Measurements from ENCODE around the gene PRIMPOL. TPM values are rescaled to one million over a fixed set of nuclear protein-coding genes. Genes with fewer than 3 reads are reported as not detected.
"Not testable (repeated sequence)": the region's sequence is repeated elsewhere in the genome, so short reads cannot be mapped to it uniquely, and the experiment has no call there.

The PRIMPOL gene
- total and polyA plus RNA-seq, 2 donors from 2014 or later: 10.9 to 13.1 TPM

DNA sequence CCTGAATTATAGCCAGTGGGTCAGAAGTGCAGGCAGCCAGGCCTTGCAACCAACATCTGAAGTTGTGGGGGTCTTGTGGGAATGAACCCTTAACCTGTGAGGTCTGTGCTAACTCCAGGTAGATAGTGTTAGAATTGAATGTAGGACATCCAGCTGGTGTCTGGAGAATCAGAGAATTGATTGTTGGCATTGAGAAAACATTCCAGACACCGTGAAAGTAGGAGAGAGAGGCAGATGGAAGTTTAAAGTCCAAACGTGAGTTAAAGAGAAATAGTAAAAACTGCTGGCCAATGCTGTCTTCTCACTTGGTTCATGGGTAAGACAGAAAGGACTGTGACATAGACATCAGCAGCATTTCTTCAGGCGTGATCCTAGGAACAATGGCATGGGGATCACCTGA is 28.0 kb upstream of the PRIMPOL start:
- DNase-seq (no peak), FAIRE-seq (no peak)
- Histone ChIP-seq H3K27ac (ENCODE audit: low read depth in 2 of 2, low read length in 2 of 2) (no peak overlapping the region), H3K36me3 (ENCODE audit: control insufficient read depth in 2 of 3, insufficient read depth in 3 of 3, low read length in 3 of 3) (no peaks in the 10 kb centered on the region), H3K9me3 (ENCODE audit: control insufficient read depth in 2 of 3, insufficient read depth in 1 of 3, low read length in 3 of 3) (no peaks in the 10 kb centered on the region), H3K27me3 (ENCODE audit: control insufficient read depth, insufficient read depth, low read length) (no peaks in the 10 kb centered on the region), H3K9ac (ENCODE audit: low read length in 3 of 3) (no peak overlapping the region), H3K4me1 (ENCODE audit: control insufficient read depth in 2 of 3, insufficient read depth in 2 of 3, low read depth in 1 of 3, low read length in 3 of 3) (no peaks in the 10 kb centered on the region), H3K4me3 (ENCODE audit: low read length in 3 of 3) (no peak overlapping the region)
- TF ChIP-seq, protein P1, sequence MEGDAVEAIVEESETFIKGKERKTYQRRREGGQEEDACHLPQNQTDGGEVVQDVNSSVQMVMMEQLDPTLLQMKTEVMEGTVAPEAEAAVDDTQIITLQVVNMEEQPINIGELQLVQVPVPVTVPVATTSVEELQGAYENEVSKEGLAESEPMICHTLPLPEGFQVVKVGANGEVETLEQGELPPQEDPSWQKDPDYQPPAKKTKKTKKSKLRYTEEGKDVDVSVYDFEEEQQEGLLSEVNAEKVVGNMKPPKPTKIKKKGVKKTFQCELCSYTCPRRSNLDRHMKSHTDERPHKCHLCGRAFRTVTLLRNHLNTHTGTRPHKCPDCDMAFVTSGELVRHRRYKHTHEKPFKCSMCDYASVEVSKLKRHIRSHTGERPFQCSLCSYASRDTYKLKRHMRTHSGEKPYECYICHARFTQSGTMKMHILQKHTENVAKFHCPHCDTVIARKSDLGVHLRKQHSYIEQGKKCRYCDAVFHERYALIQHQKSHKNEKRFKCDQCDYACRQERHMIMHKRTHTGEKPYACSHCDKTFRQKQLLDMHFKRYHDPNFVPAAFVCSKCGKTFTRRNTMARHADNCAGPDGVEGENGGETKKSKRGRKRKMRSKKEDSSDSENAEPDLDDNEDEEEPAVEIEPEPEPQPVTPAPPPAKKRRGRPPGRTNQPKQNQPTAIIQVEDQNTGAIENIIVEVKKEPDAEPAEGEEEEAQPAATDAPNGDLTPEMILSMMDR (IDR thresholded peaks at IDR 0.05; ENCODE audit: borderline replicate concordance, extremely low read depth, insufficient read depth): no peak
- intact Hi-C loops (cut with DNase I): no loop called here

DNA sequence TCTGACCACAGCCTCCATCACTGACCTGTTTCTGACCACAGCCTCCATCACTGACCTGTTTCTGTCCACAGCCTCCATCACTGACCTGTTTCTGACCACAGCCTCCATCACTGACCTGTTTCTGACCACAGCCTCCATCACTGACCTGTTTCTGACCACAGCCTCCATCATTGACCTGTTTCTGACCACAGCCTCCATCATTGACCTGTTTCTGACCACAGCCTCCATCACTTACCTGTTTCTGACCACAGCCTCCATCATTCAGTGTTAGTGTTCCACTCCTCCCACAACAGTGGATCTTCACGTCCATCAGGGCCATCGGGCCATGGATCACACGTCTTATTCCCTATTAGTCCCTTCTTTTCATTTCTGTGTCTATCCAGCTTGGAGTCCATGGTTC is 25.0 kb upstream of the PRIMPOL start:
- H3K27ac ChIP-seq (ENCODE audit: low read depth in 2 of 2, low read length in 2 of 2); H3K27me3 ChIP-seq (ENCODE audit: control insufficient read depth, insufficient read depth, low read length); intact Hi-C loops (cut with DNase I); H3K4me1 ChIP-seq (ENCODE audit: control insufficient read depth in 2 of 3, insufficient read depth in 2 of 3, low read depth in 1 of 3, low read length in 3 of 3); DNase-seq; FAIRE-seq; H3K4me3 ChIP-seq (ENCODE audit: low read length in 3 of 3); H3K9me3 ChIP-seq (ENCODE audit: control insufficient read depth in 2 of 3, insufficient read depth in 1 of 3, low read length in 3 of 3); H3K9ac ChIP-seq (ENCODE audit: low read length in 3 of 3): not testable (repeated sequence)
- peaks cover 2 to 15% (median 4%) of the 10 kb centered on the region in 3 donors for H3K36me3 ChIP-seq (ENCODE audit: control insufficient read depth in 2 of 3, insufficient read depth in 3 of 3, low read length in 3 of 3)

DNA sequence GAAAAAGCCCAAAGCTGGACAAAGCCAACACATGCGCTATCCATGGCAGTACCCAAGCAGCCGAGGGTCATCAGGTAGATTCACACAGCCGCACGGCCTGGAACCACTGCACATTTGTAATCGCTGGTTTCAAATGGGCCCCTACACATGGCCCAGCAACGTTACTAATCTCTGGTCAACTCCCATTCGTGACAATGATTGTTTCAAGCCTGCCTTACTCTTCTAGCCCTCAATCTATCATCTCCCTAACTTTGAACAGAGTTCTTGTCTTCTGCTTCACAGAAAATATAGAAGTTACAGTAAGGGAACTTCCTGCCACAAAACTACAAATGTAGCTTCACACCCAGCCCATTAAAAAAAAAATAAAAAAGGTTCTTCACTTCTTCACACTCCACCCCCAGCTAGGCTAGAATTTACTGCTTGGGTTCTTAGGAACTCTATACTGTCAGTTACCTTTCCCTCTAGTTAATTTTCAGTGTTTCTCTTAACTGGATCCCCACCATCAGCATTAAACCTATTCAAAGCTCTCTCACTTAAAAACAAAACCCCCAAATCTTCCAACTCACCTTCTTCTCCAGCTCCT is 24.5 kb upstream of the PRIMPOL start:
- H3K36me3 ChIP-seq (ENCODE audit: control insufficient read depth in 2 of 3, insufficient read depth in 3 of 3, low read length in 3 of 3): peaks cover 4 to 20% (median 7%) of the 10 kb centered on the region in 3 donors
- no peak overlapping the region for H3K9ac ChIP-seq (ENCODE audit: low read length in 3 of 3)
- no peak overlapping the region for H3K4me3 ChIP-seq (ENCODE audit: low read length in 3 of 3)
- DNase-seq (no peak), FAIRE-seq (no peak)
- intact Hi-C loops (cut with DNase I): no loop called here
- no peaks in the 10 kb centered on the region for H3K27me3 ChIP-seq (ENCODE audit: control insufficient read depth, insufficient read depth, low read length)
- H3K4me1 ChIP-seq (ENCODE audit: control insufficient read depth in 2 of 3, insufficient read depth in 2 of 3, low read depth in 1 of 3, low read length in 3 of 3): no peaks in the 10 kb centered on the region
- no peak overlapping the region for H3K27ac ChIP-seq (ENCODE audit: low read depth in 2 of 2, low read length in 2 of 2)
- H3K9me3 ChIP-seq (ENCODE audit: control insufficient read depth in 2 of 3, insufficient read depth in 1 of 3, low read length in 3 of 3): no peaks in the 10 kb centered on the region
- TF ChIP-seq, protein P1 (IDR thresholded peaks at IDR 0.05; ENCODE audit: borderline replicate concordance, extremely low read depth, insufficient read depth): no peak

DNA sequence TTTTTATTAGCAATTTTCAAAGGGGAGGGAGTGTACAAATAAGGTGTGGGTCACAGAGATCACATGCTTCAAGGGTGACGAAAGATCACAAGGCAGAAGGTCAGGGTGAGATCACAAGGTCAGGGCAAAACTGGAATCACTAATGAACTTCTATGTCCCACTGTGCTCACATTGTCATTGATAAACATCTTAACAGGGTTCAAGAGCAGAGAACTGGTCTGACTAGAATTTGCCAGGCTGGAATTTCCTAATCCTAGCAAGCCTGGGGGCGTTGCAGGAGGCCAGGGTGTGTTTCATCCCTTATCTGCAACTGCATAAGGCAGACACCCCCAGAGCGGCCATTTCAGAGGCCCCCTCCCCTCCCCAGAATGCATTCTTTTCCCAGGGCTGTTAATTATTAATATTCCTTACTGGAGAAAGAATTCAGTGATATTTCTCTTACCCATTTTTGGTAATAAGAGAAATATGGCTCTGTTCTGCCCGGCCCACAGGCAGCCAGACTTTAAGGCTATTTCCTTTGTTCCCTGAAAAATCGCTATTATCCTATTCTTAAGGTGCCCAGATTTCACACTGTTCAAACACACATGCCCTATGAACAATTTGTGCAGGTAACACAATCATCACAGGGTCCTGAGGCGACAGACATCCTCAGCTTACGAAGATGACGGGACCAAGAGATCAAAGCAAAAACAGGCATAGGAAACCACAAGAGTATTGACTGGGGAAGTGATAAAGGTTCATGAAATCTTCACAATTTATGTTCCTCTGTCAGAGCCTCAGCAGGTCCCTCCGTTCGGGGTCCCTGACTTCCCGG is 23.5 kb upstream of the PRIMPOL start:
- DNase-seq; H3K4me3 ChIP-seq (ENCODE audit: low read length in 3 of 3); H3K9ac ChIP-seq (ENCODE audit: low read length in 3 of 3); H3K27ac ChIP-seq (ENCODE audit: low read depth in 2 of 2, low read length in 2 of 2); H3K9me3 ChIP-seq (ENCODE audit: control insufficient read depth in 2 of 3, insufficient read depth in 1 of 3, low read length in 3 of 3); FAIRE-seq; intact Hi-C loops (cut with DNase I); H3K27me3 ChIP-seq (ENCODE audit: control insufficient read depth, insufficient read depth, low read length); H3K4me1 ChIP-seq (ENCODE audit: control insufficient read depth in 2 of 3, insufficient read depth in 2 of 3, low read depth in 1 of 3, low read length in 3 of 3): not testable (repeated sequence)
- peaks cover 4 to 28% (median 13%) of the 10 kb centered on the region in 3 donors for H3K36me3 ChIP-seq (ENCODE audit: control insufficient read depth in 2 of 3, insufficient read depth in 3 of 3, low read length in 3 of 3)

Measured in kidney (tissue), 14 donors.